ENCODE measurements around the gene CHST14.
A peak's percentile ranks its signal among the peaks of the same experiment; 100 is the strongest.

The CHST14 gene

DNA sequence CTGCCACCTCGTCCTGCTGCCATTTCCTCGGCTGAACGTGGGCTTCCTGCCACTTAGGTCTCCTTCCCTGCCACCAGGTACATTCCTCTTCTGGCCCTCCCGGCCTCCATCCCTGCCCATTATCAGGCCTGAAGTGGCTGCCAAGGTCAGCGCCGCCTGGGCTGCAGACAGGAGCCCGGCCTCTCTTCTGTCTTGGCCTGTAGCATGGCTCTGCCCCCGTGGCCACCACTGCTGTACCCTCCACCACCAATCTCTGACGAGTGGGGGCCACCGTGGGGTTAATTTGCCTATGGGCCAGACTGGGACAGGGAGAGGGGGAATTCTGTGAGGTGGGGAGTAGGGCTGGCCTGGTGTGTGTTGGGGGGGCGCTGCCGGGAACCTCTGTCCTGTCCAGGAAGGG is 32.1 kb upstream of the CHST14 start:
- TF ChIP-seq, protein P1, sequence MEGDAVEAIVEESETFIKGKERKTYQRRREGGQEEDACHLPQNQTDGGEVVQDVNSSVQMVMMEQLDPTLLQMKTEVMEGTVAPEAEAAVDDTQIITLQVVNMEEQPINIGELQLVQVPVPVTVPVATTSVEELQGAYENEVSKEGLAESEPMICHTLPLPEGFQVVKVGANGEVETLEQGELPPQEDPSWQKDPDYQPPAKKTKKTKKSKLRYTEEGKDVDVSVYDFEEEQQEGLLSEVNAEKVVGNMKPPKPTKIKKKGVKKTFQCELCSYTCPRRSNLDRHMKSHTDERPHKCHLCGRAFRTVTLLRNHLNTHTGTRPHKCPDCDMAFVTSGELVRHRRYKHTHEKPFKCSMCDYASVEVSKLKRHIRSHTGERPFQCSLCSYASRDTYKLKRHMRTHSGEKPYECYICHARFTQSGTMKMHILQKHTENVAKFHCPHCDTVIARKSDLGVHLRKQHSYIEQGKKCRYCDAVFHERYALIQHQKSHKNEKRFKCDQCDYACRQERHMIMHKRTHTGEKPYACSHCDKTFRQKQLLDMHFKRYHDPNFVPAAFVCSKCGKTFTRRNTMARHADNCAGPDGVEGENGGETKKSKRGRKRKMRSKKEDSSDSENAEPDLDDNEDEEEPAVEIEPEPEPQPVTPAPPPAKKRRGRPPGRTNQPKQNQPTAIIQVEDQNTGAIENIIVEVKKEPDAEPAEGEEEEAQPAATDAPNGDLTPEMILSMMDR (IDR thresholded peaks at IDR 0.05), result no peak
- TF ChIP-seq ZFX (IDR thresholded peaks at IDR 0.05; ENCODE audit: borderline replicate concordance), result no peak
- H3K27ac ChIP-seq, result no peak overlapping the region

DNA sequence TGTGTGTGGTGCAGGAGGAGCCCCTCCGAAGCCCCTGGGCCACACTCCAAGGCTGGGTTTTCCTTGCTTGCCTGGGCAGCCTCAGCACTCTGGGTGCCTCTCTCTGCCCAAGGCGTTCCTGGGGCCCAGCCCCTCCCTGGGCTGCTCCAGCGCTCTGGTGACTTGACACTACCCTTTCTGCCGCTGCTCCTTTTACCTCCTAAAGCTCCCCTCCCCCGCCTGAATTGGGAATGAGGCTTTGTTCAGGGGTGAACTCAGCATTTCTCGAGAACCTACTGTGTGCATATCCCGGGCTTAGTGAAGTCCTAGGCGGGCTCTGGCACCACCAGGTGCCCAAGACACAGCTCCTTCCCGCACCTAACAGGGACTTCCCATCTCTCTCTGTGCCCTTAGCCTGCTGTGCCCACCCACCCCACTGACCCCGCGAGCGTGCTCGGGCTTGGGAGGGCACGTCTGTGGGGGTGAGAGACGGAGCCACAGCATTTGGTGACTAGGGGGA is 31.3 kb upstream of the CHST14 start:
- H3K27ac ChIP-seq, result no peak overlapping the region
- TF ChIP-seq ZFX (IDR thresholded peaks at IDR 0.05; ENCODE audit: borderline replicate concordance), result no peak
- TF ChIP-seq, protein P1 (IDR thresholded peaks at IDR 0.05), result no peak

DNA sequence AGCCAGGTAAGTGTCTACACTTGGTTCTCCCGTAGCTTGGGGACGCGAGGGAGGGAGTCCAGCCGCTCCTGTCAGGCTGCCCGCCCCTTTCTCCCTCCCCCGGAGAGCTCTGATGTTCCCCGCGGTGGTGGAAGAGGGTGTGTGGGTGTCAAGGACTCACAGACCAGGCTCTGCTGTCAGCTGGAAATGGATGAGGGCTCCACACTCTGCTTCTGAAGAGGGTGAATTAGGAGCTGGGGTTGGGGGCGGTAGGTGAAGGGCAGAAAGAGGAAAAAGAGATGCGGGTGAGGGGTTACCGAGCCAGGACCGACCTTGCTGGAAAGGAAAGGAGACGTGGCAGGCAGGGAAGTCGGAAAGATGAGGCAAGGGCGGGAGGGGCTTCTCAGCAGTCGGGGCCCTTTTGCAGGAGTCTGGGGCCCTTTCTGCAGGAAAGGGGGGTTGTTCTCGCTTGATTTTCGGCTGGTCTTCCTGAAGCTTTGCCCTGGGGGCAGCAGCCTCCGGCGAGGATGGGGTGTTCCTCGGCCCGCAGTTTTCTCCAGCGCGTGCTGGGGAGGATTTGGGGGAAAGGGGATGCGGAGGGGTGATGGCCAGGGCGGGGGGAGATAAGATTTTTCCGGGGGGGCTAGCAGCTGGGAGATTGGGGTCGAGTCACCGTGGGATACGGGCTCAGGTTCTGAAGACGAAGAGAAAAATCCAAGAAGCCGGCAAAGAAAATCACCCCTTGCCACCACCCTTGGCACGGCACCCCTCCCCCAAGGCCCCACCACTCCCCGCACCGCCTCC is 30.6 kb upstream of the CHST14 start:
- TF ChIP-seq, protein P1 (IDR thresholded peaks at IDR 0.05), result no peak
- no peak for TF ChIP-seq ZFX (IDR thresholded peaks at IDR 0.05; ENCODE audit: borderline replicate concordance)
- no peak overlapping the region for H3K27ac ChIP-seq

DNA sequence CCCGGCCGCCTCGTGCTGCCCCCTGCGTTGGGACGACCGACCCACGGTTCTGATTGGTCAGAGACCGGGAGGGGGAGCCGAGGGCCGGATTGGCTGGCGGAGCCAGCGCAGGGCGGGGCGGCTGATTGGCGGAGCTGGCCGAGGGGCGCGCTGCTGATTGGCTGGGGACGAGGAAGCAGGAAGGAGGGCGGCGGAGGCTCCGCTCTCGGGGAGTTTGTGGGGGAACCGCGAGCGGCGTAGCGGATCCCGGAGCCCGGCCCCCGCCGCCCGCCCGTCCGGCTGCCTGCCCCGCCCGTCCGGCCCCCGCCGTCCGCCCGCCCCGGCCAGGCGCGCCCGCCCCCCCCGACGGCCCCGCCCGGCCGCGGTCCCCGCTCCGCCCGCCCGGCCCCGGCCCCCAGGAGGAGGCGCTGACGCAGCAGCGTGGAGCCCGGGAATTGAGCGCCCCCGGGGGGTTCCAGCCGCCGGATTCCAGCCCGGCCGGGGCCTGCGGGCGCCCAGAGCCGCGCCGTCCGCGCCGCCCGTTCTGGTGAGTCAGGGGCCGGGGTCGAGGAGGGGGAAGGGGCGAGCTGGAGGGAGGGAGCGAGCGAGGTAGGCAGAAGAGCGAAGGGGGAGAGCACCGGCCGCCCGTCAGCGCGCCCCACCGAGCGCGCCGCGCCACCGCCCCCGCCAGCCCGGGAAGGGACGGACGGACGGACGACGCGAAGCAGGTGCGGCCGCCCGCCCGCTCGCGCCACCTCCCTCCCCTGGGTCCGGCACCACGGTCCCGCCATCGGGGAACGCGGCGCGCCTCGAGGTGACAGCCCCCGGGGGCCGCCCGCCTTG is 29.8 kb upstream of the CHST14 start, which contains the start of gene BAHD1:
Gene BAHD1 (plus strand): TSS at position 211 of the 822 bp plus-strand sequence. CDS start 17,512 bp downstream, outside the sequence.
- 0 out of 2 replicates have a peak within 1 kb of the TSS, but pooled peaks have one; percentile 42 for H3K27ac ChIP-seq
- TF ChIP-seq, protein P1 (IDR thresholded peaks at IDR 0.05), result peak; percentile 11; the same call in 1 of the 2 replicates
- TF ChIP-seq ZFX (IDR thresholded peaks at IDR 0.05; ENCODE audit: borderline replicate concordance), result no peak

DNA sequence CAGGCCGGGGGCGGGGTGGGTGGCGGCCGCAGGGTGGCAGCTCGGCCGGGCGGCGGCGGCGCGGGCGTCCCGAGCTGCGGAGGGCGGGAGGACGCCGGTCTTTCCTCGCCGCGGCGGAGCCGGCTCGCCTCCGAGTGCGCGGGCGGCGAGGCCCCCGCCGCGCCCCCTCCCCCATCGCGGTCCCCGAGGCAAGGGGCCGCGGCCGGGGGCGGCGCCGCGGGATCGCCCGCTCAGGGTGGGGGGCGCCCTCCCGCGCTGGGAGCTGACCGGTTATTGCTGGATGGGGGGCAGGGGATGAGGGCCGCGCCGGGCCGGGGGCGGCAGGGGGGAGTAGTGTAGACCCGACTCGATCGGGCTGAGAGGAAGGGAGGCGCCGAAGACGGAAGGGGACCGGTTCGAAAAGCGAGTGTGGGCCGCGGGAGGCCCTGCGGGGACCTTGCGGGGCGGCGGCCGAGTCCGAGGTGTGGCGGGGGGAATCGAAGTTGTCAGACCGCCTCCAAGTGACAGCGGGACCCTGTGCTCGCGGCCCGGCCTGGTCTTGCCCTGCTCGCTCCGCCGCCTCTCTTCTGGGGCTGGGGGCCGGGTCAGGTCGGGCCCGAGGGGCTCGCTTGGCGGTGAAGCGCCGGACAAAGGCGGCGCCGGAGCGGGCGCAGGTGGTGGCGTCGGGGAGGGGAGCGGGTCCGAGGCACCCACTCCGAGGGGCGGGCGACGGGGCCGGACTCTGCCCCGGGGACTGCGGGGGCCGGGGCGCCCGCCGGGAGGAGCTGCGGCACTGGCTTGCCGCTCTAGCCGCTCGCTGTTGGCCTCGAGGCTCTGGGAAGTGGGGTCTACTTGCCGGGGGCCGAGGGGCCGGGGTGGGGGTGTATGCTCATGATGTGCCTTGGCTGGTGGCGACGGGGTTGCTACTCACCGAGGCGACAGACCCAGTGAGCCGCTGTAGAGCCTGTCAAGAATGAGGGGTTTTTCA is 28.9 kb upstream of the CHST14 start:
- TF ChIP-seq, protein P1 (IDR thresholded peaks at IDR 0.05), result no peak
- TF ChIP-seq ZFX (IDR thresholded peaks at IDR 0.05; ENCODE audit: borderline replicate concordance), result no peak
- H3K27ac ChIP-seq, result 0 out of 2 replicates have a peak overlapping the region, but pooled peaks have one; percentile 42

DNA sequence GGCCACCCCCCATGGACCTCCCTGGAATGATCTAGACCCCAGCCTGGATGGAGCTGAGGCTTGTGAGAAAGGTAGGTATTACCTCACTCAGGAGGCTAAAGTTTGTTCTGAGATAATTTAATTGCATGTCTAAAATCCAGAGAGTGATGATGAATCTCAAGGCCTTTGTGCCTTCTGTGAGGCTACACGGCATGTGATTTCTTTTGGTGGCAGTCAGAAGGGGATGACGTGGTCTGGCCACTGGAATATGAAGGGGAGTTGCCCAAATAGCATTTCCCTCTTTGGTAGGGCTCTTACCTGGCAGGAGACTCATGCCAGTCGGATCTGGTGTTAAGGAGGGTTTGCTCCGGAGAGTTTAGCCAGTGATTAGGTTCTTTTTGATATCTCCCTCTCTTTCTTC is 27.5 kb upstream of the CHST14 start:
- H3K27ac ChIP-seq, result no peak overlapping the region
- TF ChIP-seq ZFX (IDR thresholded peaks at IDR 0.05; ENCODE audit: borderline replicate concordance), result no peak
- TF ChIP-seq, protein P1 (IDR thresholded peaks at IDR 0.05), result no peak

All from 22Rv1 (cell line).